ENCODE data around the gene MEGF11.

MEGF11 gene

DNA sequence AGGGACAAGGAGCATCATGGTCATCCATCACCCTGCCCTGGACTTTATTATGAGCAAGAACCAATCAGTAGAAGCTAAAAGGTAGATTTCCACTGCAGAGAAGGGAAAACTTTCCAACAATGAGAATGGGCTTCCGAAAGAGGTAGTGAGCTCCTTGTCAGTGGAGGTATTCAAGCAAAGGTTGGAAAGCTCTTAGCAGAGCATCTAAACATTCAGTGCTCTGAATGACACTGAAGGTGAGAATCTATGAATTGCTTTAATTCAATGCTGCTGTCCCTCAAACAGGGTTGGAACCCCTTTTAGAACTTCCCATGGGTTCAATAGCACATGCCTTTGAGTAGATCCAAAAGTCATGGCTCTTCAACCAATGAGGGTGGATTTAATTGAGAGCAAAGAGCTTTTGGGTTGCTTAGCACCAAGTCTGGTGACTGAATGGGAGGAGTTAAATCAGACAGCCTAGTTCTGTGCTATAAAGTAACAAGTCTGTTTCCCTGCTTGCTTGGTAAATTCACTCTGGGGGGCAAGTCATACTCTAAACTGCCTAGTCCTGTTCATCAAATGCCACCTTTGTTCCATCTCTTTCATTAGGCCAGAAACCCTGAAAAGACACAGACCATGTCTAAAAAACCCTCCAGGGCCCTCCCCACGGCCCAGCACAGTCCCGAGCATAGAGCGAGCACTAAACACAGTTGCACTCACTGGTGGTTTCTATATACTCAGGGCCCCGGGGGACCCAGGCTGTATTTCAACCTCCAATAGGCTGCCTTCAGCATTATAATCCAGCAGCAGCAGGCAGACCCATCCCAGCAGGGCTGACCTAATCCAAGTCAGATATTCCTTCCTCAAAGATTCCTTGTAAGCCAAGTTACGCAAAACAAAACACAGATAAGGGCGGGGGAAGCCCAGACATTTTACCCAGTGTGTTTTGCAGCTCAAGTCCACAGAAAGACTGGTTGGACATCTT is 161.2 kb downstream of the MEGF11 start:
- DNase-seq (ENCODE audit: low read depth in 2 of 2): no peak

DNA sequence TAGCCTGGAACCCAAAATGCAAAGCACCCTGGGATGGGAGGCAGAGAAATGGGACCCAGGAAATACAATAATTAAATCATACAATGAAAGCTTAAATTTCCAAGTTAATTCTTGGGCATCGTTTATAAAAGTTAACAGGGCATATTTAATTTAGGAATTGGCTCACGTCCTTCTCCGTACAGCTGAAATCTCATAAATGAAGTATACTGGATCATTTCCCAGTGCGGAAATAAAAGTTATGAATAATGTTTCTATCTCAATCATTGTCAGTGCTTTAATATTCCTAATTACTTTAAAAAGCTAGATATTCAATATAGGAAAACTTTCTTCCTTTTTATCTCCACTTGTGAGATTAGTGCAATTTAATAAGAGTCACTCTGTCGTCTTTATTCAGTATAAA is 164.0 kb downstream of the MEGF11 start:
- DNase-seq (ENCODE audit: low read depth in 2 of 2): no peak

DNA sequence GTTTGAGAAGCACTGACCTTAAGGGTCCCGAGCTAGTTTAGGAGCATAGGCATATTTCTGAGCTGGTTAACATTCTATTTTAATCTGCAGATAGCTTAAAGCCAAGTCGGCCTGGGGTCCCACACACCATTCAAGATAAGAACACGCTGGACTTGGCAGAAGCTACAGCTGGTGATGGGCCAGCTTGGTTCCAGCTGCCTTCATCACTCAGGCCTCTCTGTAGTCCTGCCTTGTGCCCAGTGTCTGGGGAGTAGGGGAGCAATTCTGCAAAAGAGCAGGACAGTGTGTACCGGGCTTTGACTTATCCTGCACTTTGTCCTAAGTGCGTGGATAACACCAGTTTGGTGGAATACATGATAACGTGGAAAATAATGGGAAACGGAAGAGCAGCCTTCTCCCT is 164.5 kb downstream of the MEGF11 start:
- no peak for DNase-seq (ENCODE audit: low read depth in 2 of 2)

DNA sequence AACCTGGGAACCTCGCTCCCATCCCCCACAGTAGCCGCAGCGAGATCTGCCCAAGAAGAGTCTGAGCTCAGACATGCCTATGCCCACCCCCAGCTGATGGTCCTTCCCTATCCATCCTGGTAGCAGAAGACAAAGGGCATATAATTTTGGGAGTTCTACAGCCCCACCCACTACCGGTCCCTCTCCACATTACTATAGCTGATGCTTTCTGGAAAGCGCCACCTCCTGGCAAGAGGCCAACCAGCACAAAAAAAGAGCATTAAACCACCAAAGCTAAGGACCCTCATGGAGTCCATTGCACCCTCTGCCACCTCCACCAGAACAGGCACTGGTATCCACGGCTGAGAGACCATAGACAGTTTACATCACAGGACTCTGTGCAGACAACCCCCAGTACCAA is 168.4 kb downstream of the MEGF11 start:
- DNase-seq (ENCODE audit: low read depth in 2 of 2): no peak

DNA sequence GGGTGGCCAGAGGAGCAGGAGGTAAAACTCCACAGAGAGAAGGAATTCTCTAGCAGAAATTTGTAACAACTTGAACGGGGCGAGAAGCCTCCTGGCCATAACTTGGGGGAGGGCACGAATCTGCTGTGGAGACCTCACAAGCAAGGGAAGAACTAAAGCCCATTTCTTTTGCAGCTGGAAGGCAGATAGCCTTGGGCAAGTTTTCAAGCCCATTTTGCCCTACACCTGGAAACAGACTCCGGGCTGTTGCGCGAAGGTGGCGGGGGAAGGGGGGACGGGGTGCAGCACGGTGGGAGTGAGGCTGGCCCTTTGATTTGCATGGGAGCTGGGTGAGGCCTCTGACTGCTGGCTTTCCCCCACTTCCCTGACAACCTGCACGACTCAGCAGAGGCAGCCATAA is 168.8 kb downstream of the MEGF11 start:
- no peak for DNase-seq (ENCODE audit: low read depth in 2 of 2)

DNA sequence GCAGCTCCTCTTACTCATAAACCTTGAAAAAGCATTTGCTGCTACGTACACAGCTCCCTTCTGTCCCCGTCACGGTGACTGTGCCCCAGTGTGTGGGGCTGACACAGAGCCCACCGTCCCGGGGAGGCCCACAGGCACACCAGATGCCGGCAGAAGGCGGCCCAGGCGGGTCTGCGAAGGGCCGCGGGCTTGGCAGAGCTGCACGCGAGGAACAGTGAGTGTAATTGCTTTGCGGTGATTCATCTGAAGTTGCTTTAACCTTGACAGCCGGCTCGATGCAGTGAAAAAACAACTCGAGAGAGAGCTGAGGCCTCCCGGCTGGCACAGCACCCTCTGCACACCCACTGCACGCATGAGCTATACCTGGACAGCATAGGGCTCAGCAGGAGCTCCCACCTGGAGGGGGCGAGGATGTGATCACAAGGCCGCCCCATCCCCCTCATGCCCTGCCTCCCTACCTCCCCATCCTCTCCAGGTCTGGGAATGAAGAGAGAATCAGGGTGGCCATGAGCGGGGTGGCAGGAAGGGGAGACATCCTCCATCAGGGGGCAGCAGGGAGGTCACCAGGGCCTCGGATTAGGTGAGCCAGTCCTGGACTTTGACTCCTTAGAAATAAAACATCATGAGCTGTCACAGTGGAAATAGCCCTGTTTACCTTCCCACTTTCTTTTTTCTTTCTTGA is 172.7 kb downstream of the MEGF11 start:
- DNase-seq (ENCODE audit: low read depth in 2 of 2): no peak

DNA sequence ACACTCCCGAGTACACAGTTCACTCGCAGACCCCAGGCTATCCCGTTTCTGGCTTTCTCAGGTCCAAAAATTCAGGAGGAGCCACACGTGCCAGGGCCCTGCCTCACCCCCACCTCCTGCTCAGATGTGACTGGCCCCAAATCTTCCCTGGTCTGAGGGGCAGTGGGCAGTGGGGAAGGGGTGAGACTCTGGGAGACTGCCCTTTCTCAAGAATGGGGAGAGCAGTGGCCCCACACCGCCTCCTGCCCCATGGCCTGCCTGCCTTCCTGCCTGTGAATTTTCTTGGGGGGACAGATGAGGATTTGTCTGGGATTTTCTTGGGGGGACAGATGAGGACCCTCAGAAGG is 174.6 kb downstream of the MEGF11 start:
- no peak for DNase-seq (ENCODE audit: low read depth in 2 of 2)

GRCh38 chr15:66078196-66078928 is 175.2 kb downstream of the MEGF11 start:
- DNase-seq (ENCODE audit: low read depth in 2 of 2): no peak

DNA sequence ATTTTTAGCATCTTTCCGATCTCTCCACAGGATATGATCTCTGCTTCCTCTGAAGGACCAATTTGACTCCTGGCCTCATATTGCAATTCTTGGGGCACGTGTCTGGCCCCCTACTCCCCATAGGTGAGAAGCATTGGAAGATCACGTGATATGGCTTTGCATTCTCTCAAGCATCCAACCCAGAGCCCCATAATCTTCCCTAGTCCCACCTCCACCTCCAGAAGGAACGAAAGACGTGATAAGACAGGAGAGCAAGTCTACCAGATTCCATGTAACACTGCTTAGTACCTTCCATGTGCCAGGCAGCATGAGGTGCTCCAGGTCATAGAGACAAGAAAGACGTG is 176.3 kb downstream of the MEGF11 start:
- DNase-seq (ENCODE audit: low read depth in 2 of 2): no peak

GRCh38 chr15:66076591-66077319 is 176.8 kb downstream of the MEGF11 start:
- DNase-seq (ENCODE audit: low read depth in 2 of 2): no peak

GRCh38 chr15:66075947-66076346 is 177.6 kb downstream of the MEGF11 start:
- no peak for DNase-seq (ENCODE audit: low read depth in 2 of 2)

GRCh38 chr15:66072616-66073361 is 180.8 kb downstream of the MEGF11 start:
- no peak for DNase-seq (ENCODE audit: low read depth in 2 of 2)

DNA sequence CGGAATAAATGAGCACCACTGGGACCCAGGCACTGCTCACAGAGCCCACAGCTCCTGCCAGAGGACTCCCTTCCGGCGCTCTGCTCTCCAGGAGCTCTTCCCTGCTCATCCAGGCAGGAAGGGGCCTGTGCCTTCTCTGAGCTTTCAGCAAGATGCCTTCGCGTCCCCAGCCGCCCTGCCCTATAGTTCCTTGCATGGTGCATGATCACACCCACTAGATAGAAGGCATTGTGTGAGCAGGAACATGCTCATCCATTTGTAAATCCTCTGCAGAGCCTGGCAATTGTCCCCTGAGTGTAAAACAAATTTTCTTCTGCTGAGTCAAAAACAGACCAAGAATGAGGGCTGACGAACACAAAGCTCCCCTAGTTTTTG is 181.6 kb downstream of the MEGF11 start:
- no peak for DNase-seq (ENCODE audit: low read depth in 2 of 2)

- no peak for DNase-seq (ENCODE audit: low read depth in 2 of 2)
Measured at GRCh38 chr15:66071160-66071920, 182.2 kb downstream of the MEGF11 start.

- no peak for DNase-seq (ENCODE audit: low read depth in 2 of 2)
Measured at GRCh38 chr15:66070220-66070934, 183.2 kb downstream of the MEGF11 start.

DNA sequence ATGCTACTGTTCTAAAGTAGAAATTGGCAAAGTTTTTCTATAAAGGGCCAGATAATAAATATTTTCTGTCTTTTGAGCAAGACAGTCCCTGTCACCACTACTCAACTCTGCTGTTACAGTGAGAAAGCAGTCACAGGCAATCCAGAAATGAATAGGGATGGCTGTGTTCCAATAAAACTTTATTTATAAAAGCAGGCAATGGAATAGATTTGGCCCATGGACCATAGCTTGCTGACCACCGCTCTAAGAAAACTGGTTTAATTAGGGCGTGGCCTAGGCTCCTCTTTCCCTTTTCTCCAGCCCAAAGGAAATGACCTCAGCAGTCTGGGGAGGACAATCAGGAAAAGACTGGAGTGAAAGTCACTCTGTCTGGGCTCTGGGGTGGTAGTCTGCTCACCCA is 183.8 kb downstream of the MEGF11 start:
- no peak for DNase-seq (ENCODE audit: low read depth in 2 of 2)

- DNase-seq (ENCODE audit: low read depth in 2 of 2): no peak
Measured at GRCh38 chr15:66068801-66069200, 184.7 kb downstream of the MEGF11 start.

GRCh38 chr15:66067687-66068086 is 185.9 kb downstream of the MEGF11 start:
- DNase-seq (ENCODE audit: low read depth in 2 of 2): no peak

GRCh38 chr15:66066481-66066880 is 187.1 kb downstream of the MEGF11 start:
- DNase-seq (ENCODE audit: low read depth in 2 of 2): no peak

GRCh38 chr15:66066005-66066404 is 187.5 kb downstream of the MEGF11 start:
- no peak for DNase-seq (ENCODE audit: low read depth in 2 of 2)
